ENCODE data around the gene NCOA1.

NCOA1 gene

GRCh38 chr2:24586955-24587354 lies 95.9 kb downstream of the NCOA1 start:
- Histone ChIP-seq H3K4me1 (ENCODE audit: insufficient read depth, low read length) (no peaks in the 10 kb centered on the region), H3K9ac (ENCODE audit: low read depth, low read length) (no peak overlapping the region), H2AFZ (ENCODE audit: low read depth, low read length) (no peak overlapping the region), H4K20me1 (ENCODE audit: insufficient read depth, low read length) (no peaks in the 10 kb centered on the region), H3K79me2 (ENCODE audit: insufficient read depth, low read length) (no peaks in the 10 kb centered on the region), H3K4me2 (ENCODE audit: insufficient read depth, low read length) (no peak overlapping the region), H3K36me3 (ENCODE audit: insufficient read depth, low read length) (peaks cover 3% of the 10 kb centered on the region; the same call in 1 of the 2 replicates), H3K27me3 (ENCODE audit: insufficient read depth, low read length, poor library complexity) (no peaks in the 10 kb centered on the region), H3K9me3 (ENCODE audit: insufficient read depth, low read length, severe bottlenecking) (no peaks in the 10 kb centered on the region), H3K27ac (ENCODE audit: low read length) (no peak overlapping the region), H3K4me3 (ENCODE audit: low read depth in 1 of 2, low read length in 2 of 2) (no peak overlapping the region)
- no peak for DNase-seq
- peak; percentile 55; the same call in 2 of the 3 replicates for ATAC-seq (ENCODE audit: insufficient read depth, low read depth)
- TF ChIP-seq CTCF (IDR thresholded peaks at IDR 0.05; ENCODE audit: borderline replicate concordance, extremely low read depth, low read length, poor library complexity, severe bottlenecking) (no peak), EZH2 (IDR thresholded peaks at IDR 0.05; ENCODE audit: borderline replicate concordance, low read depth, low read length, severe bottlenecking) (no peak)

- TF ChIP-seq EZH2 (IDR thresholded peaks at IDR 0.05; ENCODE audit: borderline replicate concordance, low read depth, low read length, severe bottlenecking): no peak
- TF ChIP-seq CTCF (IDR thresholded peaks at IDR 0.05; ENCODE audit: borderline replicate concordance, extremely low read depth, low read length, poor library complexity, severe bottlenecking): no peak
- Histone ChIP-seq H3K27me3 (ENCODE audit: insufficient read depth, low read length, poor library complexity) (no peaks in the 10 kb centered on the region), H3K4me2 (ENCODE audit: insufficient read depth, low read length) (no peak overlapping the region), H3K9ac (ENCODE audit: low read depth, low read length) (no peak overlapping the region), H4K20me1 (ENCODE audit: insufficient read depth, low read length) (no peaks in the 10 kb centered on the region), H3K27ac (ENCODE audit: low read length) (no peak overlapping the region), H3K9me3 (ENCODE audit: insufficient read depth, low read length, severe bottlenecking) (no peaks in the 10 kb centered on the region), H2AFZ (ENCODE audit: low read depth, low read length) (no peak overlapping the region), H3K4me3 (ENCODE audit: low read depth in 1 of 2, low read length in 2 of 2) (no peak overlapping the region), H3K36me3 (ENCODE audit: insufficient read depth, low read length) (peaks cover 3% of the 10 kb centered on the region; the same call in 1 of the 2 replicates), H3K4me1 (ENCODE audit: insufficient read depth, low read length) (no peaks in the 10 kb centered on the region), H3K79me2 (ENCODE audit: insufficient read depth, low read length) (no peaks in the 10 kb centered on the region)
- ATAC-seq (ENCODE audit: insufficient read depth, low read depth) (no peak), DNase-seq (no peak)
These were observed 97.2 kb downstream of the NCOA1 start for GRCh38 chr2:24588294-24588693.

GRCh38 chr2:24592441-24593100 lies 101.5 kb downstream of the NCOA1 start:
- Histone ChIP-seq H3K9ac (ENCODE audit: low read depth, low read length) (no peak overlapping the region), H3K4me3 (ENCODE audit: low read depth in 1 of 2, low read length in 2 of 2) (no peak overlapping the region)

More at GRCh38 chr2:24592441-24593100, 101.5 kb downstream of the NCOA1 start:
- TF ChIP-seq CTCF (IDR thresholded peaks at IDR 0.05; ENCODE audit: borderline replicate concordance, extremely low read depth, low read length, poor library complexity, severe bottlenecking) (no peak), EZH2 (IDR thresholded peaks at IDR 0.05; ENCODE audit: borderline replicate concordance, low read depth, low read length, severe bottlenecking) (no peak)
- H4K20me1 ChIP-seq (ENCODE audit: insufficient read depth, low read length): no peaks in the 10 kb centered on the region
- H3K36me3 ChIP-seq (ENCODE audit: insufficient read depth, low read length): peaks cover 3% of the 10 kb centered on the region; the same call in 1 of the 2 replicates
- H3K4me1 ChIP-seq (ENCODE audit: insufficient read depth, low read length): no peaks in the 10 kb centered on the region
- no peak overlapping the region for H3K4me2 ChIP-seq (ENCODE audit: insufficient read depth, low read length)
- H3K27me3 ChIP-seq (ENCODE audit: insufficient read depth, low read length, poor library complexity): no peaks in the 10 kb centered on the region
- no peak overlapping the region for H3K27ac ChIP-seq (ENCODE audit: low read length)
- no peaks in the 10 kb centered on the region for H3K79me2 ChIP-seq (ENCODE audit: insufficient read depth, low read length)
- ATAC-seq (ENCODE audit: insufficient read depth, low read depth) (no peak), DNase-seq (no peak)
- no peaks in the 10 kb centered on the region for H3K9me3 ChIP-seq (ENCODE audit: insufficient read depth, low read length, severe bottlenecking)
- no peak overlapping the region for H2AFZ ChIP-seq (ENCODE audit: low read depth, low read length)
